HG03108 (cell line): ENCODE results near the gene TRA2B.

Experiments used
- ATAC-seq: cut with Tn5 transposase; IDR thresholded peaks from one replicate; pipeline ENCODE4 v1.9.1; 2021; ENCODE audit warnings: moderate library complexity; ENCODE audit not compliant: unreplicated experiment

Gene TRA2B

GRCh38 chr3:185937689-185938374 is at the start of gene TRA2B:
TRA2B (minus strand) TSS chr3:185938014; CDS start chr3:185937860, 154 bp downstream.
- peak; percentile 95 for ATAC-seq

GRCh38 chr3:185986198-185986777 is 48.5 kb upstream of the TRA2B start:
- ATAC-seq: no peak

GRCh38 chr3:185984203-185984602 is 46.4 kb upstream of the TRA2B start:
- no peak for ATAC-seq

GRCh38 chr3:185983495-185984141 is 45.8 kb upstream of the TRA2B start:
- no peak for ATAC-seq

GRCh38 chr3:185982632-185983031 is 44.8 kb upstream of the TRA2B start:
- ATAC-seq: no peak

GRCh38 chr3:185981621-185982020 is 43.8 kb upstream of the TRA2B start:
- ATAC-seq: no peak

- ATAC-seq: no peak
These were observed 41.9 kb upstream of the TRA2B start for GRCh38 chr3:185979721-185980121.

- ATAC-seq: no peak
These were observed 40.7 kb upstream of the TRA2B start for GRCh38 chr3:185978516-185978915.

- no peak for ATAC-seq
These were observed 39.8 kb upstream of the TRA2B start for GRCh38 chr3:185977679-185978040.

GRCh38 chr3:185976977-185977678 is 39.3 kb upstream of the TRA2B start:
- peak; percentile 88 for ATAC-seq

GRCh38 chr3:185976100-185976499 is 38.3 kb upstream of the TRA2B start:
- no peak for ATAC-seq

- no peak for ATAC-seq
These were observed 33.8 kb upstream of the TRA2B start for GRCh38 chr3:185971579-185971978.

GRCh38 chr3:185968168-185968567 is 30.4 kb upstream of the TRA2B start:
- no peak for ATAC-seq

- ATAC-seq: no peak
These were observed 28.8 kb upstream of the TRA2B start for GRCh38 chr3:185966655-185967054.

- no peak for ATAC-seq
These were observed 27.7 kb upstream of the TRA2B start for GRCh38 chr3:185965496-185965895.

- no peak for ATAC-seq
These were observed 23.9 kb upstream of the TRA2B start for GRCh38 chr3:185961675-185962232.

- no peak for ATAC-seq
These were observed 22.9 kb upstream of the TRA2B start for GRCh38 chr3:185960522-185961288.

GRCh38 chr3:185959609-185960521 is 22.1 kb upstream of the TRA2B start:
- ATAC-seq: no peak

GRCh38 chr3:185958626-185959025 is 20.8 kb upstream of the TRA2B start:
- no peak for ATAC-seq

- no peak for ATAC-seq
These were observed 18.4 kb upstream of the TRA2B start for GRCh38 chr3:185956244-185956643.
